Measurements from ENCODE around the gene ODC1.

The ODC1 gene

GRCh38 chr2:10433947-10434885 is 13.9 kb downstream of the ODC1 start:
- TF ChIP-seq JUND (IDR thresholded peaks at IDR 0.05; ENCODE audit: low read depth): no peak
- no peak for DNase-seq (ENCODE audit: low read depth in 1 of 2, low spot score in 1 of 2)
- in situ Hi-C loops (cut with HindIII; ENCODE audit: low pct_unique_long_range_greater_than_20kb, low sequenced_read_pairs): no loop called here

DNA sequence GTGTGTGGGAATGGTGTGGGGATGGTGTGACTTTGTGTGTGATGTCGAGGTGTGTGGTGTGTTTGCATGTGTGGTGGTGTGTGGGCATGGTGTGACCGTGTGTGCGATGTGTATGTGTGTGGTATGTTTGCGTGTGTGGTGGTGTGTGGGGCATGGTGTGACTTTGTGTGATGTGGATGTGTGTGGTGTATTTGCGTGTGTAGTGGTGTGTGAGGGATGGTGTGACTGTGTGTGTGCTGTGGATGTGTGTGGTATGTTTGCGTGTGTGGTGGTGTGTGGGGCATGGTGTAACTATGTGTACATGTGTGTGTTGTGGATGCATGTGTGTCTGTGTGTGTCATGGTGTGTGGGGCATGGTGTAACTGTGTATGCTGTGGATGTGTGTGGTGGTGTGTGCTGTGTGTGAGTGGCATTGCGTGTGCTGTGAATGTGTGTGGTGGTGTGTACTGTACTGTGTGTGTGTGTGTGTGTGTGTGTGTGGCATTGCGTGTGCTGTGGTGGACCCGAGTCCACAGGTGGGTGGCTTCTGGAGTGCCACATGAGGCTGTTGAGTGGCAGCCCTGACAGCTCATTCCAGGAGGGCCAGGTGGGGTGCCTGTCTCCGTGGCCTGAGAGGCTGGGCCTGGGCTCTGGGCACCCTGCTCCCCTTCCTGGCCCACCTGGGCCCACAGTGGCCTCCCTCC is 14.7 kb downstream of the ODC1 start:
- in situ Hi-C loops (cut with HindIII; ENCODE audit: low pct_unique_long_range_greater_than_20kb, low sequenced_read_pairs): no loop called here
- no peak for TF ChIP-seq JUND (IDR thresholded peaks at IDR 0.05; ENCODE audit: low read depth)
- DNase-seq (ENCODE audit: low read depth in 1 of 2, low spot score in 1 of 2): no peak

DNA sequence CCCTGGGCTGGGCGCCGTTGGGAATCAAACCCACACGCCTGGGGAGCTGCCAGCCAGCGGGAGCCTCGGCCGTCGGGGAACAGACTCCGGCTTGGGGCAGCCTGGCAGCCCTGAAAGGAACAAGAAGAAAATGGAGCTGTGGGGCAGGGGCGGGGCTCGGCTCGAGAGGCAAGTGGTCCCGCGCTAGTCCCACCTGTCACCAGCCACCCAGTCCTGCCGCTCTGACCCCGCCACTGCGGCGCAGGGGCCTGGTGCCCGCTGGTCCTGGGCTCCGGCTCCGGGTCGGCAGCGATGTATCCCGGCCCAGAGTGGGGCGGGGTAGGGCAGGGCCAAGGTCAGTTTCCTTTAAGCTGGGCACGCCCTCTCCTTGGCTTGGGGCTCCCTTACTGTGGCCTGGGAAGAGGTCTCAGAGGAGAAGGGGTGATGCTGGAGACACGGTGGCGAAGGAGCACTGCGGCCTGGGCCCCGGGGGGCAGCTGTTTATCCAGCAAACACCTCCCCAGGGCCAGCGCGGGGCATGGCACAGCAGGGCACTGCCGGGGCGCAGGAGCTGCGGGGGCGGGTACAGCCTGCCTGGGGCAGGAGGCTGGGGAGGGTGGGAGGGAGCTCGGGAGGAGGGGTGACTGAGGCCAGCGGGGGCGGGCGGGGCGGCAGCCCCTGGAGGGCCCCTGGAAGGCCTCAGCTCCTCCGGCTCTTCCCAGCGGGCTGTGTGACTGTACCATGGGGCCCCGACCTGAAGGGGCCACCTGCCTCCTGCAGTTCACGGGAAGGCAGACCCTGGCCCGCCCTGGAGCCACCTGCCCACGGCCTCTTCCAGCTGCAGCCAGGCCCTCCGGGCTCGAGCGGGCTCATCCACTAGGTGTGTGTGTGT is 15.6 kb downstream of the ODC1 start:
- DNase-seq (ENCODE audit: low read depth in 1 of 2, low spot score in 1 of 2): no peak
- in situ Hi-C loops (cut with HindIII; ENCODE audit: low pct_unique_long_range_greater_than_20kb, low sequenced_read_pairs): no loop called here
- no peak for TF ChIP-seq JUND (IDR thresholded peaks at IDR 0.05; ENCODE audit: low read depth)

- in situ Hi-C loops (cut with HindIII; ENCODE audit: low pct_unique_long_range_greater_than_20kb, low sequenced_read_pairs): no loop called here
- no peak for TF ChIP-seq JUND (IDR thresholded peaks at IDR 0.05; ENCODE audit: low read depth)
- DNase-seq (ENCODE audit: low read depth in 1 of 2, low spot score in 1 of 2): no peak
These were observed 16.3 kb downstream of the ODC1 start for GRCh38 chr2:10431797-10432196.

GRCh38 chr2:10430886-10431622 is 17.1 kb downstream of the ODC1 start:
- in situ Hi-C loops (cut with HindIII; ENCODE audit: low pct_unique_long_range_greater_than_20kb, low sequenced_read_pairs): no loop called here
- no peak for TF ChIP-seq JUND (IDR thresholded peaks at IDR 0.05; ENCODE audit: low read depth)

GRCh38 chr2:10428924-10429323 is 19.2 kb downstream of the ODC1 start:
- no peak for TF ChIP-seq JUND (IDR thresholded peaks at IDR 0.05; ENCODE audit: low read depth)
- DNase-seq (ENCODE audit: low read depth in 1 of 2, low spot score in 1 of 2): no peak
- in situ Hi-C loops (cut with HindIII; ENCODE audit: low pct_unique_long_range_greater_than_20kb, low sequenced_read_pairs): no loop called here

More at GRCh38 chr2:10430886-10431622, 17.1 kb downstream of the ODC1 start:
- no peak for DNase-seq (ENCODE audit: low read depth in 1 of 2, low spot score in 1 of 2)

DNA sequence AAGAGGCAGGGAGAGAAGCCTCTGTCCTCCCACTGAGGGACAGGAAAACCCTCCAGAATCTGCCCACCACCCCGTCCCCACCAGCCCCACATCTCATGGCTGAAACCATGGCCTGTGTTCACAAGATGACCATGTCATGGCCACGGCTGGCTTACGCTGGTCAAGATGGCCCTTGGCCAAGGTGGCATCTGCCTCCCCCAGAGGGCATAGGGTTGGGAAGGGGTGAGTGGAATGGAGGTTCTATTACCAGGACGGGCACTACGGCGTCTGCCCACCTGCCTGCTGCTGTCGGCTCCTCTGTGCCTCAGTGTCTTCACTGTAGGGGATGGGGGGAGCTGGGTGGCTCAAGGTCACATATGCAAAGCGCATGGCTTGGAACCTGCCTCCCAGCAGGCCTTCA is 19.8 kb downstream of the ODC1 start:
- in situ Hi-C loops (cut with HindIII; ENCODE audit: low pct_unique_long_range_greater_than_20kb, low sequenced_read_pairs): no loop called here
- DNase-seq (ENCODE audit: low read depth in 1 of 2, low spot score in 1 of 2): no peak

DNA sequence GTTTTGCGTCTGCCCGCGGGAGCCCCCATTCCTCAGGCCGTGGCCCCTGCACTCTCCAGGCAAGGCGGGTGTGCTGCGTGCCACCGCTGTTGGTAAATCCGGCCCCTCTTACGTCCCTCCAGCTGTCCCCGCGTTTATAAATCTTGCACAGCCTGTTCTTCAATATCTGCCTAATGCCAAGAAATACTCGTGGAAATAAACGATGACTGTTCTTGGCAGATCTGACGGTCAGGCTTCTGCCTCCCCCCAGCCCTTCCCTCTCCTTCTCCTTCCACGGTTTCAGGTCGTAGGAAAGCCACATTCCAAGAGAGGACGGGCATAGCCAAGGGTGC is 20.5 kb downstream of the ODC1 start:
- TF ChIP-seq JUND (IDR thresholded peaks at IDR 0.05; ENCODE audit: low read depth): no peak
- DNase-seq (ENCODE audit: low read depth in 1 of 2, low spot score in 1 of 2): no peak
- in situ Hi-C loops (cut with HindIII; ENCODE audit: low pct_unique_long_range_greater_than_20kb, low sequenced_read_pairs): no loop called here

More for the DNA sequence above, 19.8 kb downstream of the ODC1 start:
- TF ChIP-seq JUND (IDR thresholded peaks at IDR 0.05; ENCODE audit: low read depth): no peak

GRCh38 chr2:10426726-10427617 is 21.2 kb downstream of the ODC1 start:
- DNase-seq (ENCODE audit: low read depth in 1 of 2, low spot score in 1 of 2): no peak
- in situ Hi-C loops (cut with HindIII; ENCODE audit: low pct_unique_long_range_greater_than_20kb, low sequenced_read_pairs): no loop called here
- TF ChIP-seq JUND (IDR thresholded peaks at IDR 0.05; ENCODE audit: low read depth): no peak

DNA sequence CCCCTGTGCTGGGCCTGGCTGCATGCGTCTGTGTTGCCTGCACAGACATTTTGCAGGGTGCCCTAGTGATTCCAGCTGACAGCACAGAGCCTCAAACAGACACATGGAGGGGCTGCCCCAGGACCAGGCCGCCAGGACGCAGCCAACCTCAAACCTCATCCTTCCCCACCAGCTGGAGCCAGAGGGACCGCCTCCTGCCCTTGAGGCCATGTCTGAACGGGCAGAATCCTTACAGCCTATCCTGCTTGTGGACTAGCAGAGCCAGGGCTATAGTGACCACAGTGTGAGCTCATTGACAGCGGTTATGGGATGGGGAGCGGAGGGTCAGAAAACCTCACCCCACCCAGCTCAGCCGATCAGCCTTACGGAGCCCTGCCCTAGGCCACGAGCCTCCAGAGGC is 22.4 kb downstream of the ODC1 start:
- TF ChIP-seq JUND (IDR thresholded peaks at IDR 0.05; ENCODE audit: low read depth): no peak
- in situ Hi-C loops (cut with HindIII; ENCODE audit: low pct_unique_long_range_greater_than_20kb, low sequenced_read_pairs): no loop called here
- DNase-seq (ENCODE audit: low read depth in 1 of 2, low spot score in 1 of 2): no peak

- no peak for DNase-seq (ENCODE audit: low read depth in 1 of 2, low spot score in 1 of 2)
- in situ Hi-C loops (cut with HindIII; ENCODE audit: low pct_unique_long_range_greater_than_20kb, low sequenced_read_pairs): no loop called here
- no peak for TF ChIP-seq JUND (IDR thresholded peaks at IDR 0.05; ENCODE audit: low read depth)
These were observed 23.1 kb downstream of the ODC1 start for GRCh38 chr2:10424916-10425505.

Data from T47D (cell line).